GM12872 (cell line): Measurements from ENCODE around the gene OR52I1.

Source experiments
- TF ChIP-seq, protein P1 (sequence below): IDR thresholded peaks from 3 replicates; pipeline ENCODE4 v1.5.1; 2011; ENCODE audit warnings: low read depth, mild to moderate bottlenecking, low read length, moderate library complexity; ENCODE audit not compliant: insufficient read depth

OR52I1 gene

DNA sequence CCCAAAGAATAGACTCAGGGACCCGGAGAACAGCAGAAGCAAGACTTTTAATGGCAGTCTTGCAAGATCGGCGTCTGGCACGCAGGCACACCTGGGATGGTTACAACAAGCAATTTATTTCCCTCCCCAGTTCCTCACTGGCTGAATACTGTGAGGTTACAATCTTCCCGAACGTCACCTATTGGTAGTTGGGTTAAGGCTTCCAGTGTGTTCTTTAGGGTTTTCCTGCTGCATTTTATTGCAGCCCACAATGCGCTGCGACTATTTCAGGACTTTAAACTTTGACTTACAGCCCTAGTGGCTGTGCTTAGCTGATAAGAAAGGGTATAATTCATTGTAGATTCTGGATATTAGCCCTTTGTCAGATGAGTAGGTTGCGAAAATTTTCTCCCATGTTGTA lies 25.7 kb downstream of the OR52I1 start:
- TF ChIP-seq, protein P1, sequence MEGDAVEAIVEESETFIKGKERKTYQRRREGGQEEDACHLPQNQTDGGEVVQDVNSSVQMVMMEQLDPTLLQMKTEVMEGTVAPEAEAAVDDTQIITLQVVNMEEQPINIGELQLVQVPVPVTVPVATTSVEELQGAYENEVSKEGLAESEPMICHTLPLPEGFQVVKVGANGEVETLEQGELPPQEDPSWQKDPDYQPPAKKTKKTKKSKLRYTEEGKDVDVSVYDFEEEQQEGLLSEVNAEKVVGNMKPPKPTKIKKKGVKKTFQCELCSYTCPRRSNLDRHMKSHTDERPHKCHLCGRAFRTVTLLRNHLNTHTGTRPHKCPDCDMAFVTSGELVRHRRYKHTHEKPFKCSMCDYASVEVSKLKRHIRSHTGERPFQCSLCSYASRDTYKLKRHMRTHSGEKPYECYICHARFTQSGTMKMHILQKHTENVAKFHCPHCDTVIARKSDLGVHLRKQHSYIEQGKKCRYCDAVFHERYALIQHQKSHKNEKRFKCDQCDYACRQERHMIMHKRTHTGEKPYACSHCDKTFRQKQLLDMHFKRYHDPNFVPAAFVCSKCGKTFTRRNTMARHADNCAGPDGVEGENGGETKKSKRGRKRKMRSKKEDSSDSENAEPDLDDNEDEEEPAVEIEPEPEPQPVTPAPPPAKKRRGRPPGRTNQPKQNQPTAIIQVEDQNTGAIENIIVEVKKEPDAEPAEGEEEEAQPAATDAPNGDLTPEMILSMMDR, result no peak

DNA sequence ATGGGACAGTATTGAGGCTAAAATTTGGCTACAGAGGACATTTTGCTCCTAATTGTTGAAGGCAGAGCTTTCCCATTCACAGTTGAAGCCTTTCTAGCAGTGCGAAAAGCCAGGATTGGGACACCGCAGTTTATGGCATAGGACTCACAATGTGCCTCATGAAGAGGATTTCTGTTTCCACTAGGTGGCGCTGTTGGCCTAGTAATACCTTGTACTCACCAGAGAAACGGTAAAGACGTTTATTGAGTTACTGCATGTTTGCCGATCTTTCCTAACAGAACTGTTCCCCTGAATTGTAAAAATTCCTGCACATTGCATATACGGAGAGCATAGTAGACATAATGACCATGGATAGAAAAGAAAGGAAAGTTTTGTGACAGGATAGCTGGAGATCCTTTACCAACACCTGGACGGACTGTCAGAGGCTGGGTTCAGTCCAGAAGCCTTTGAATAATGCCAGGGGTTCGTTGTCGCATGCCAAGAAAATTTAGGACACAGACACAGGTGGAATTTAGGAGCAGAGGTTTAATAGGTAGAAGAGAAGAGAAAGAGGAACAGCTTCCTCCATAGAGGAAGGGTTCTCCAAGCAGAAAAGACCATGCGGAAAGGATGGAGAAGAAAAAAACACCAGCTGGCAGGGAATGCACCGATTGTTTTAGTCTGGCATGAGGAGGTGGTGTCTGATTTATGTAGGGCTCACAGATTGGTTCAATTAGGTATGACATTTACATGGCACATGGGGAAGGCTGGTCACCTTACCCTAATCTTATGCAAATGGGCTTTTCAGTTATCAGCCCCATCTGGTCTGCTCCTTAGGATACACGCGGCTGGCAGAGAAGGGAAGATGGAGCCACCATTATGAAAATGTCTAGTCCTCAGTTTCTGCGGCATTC lies 32.6 kb downstream of the OR52I1 start:
- TF ChIP-seq, protein P1, result peak; percentile 72

DNA sequence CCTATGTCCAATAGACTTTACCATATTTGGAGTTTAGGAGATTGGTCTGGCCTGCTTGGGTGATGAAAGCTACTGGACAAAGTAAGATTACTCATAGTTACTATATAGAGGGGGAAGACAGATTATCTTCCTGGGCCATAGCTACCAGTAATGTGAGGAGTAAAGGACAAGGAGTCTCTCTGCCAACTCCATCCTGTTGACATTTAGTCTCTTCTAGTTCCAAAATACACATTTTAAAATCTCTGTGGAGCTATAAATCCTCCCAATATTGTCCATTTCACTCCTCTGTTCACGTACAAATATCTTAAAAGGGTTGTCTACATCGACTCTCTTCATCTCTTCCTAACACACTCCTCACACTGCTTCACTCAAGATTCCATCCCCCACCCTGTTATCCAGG lies 42.3 kb downstream of the OR52I1 start:
- TF ChIP-seq, protein P1, result no peak

DNA sequence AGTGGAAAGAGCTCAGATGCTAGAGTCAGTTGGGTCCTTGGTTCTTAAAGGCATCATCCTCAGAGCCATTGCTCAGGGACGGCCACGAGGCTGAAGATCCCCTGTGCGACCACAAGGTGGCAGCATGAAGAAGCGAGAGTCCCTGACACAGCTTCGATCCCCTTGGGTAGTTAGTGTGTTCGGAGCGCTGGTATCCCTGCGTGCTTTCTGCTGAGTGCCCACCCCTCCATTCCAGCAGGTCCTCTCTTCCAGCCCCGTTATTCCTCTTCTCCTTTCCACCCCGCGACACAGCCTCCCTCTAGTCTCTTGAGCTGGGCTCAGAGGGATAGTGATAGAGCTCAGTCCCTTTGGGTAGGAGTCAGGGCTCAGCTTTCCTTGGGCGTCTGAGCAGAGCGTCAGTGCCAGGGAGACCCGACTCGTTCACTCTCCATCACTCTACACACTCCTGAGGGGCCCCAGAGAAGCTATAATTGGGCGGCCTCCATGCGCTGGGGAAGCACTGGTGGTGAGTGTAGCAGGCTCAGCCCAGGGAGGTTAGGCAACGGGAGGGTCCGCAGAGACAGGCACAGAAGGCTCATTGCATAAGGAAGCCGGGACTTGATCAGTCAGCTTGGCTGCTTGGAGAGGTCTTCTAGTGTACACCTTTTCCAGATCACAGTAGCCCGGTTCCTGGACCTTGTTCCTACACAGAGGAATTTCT lies 43.3 kb downstream of the OR52I1 start, which contains the start of gene OR51D1:
Gene OR51D1 (plus strand): TSS at position 516 of the 700 bp plus-strand sequence. CDS start 2,314 bp downstream, outside the sequence.
- TF ChIP-seq, protein P1, result peak; percentile 98

DNA sequence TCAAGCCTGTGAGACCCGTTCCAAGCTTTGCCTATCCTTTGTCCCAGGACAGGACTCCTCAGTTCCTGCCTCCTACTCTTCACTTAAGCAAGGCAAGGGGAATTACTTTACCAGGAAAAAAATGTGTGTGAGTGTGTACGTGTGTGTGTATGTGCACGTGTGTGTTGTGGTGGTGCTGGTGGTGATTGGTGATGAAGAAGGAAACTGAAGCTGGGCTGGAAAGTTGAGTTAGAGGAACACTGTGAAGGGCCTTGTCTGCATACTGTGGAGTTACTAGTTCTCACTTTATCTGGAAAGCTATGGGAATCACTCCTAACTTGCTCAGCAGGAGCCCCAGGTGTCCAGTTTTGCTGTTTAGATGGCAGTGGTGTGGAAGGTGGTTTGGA lies 43.8 kb downstream of the OR52I1 start:
- TF ChIP-seq, protein P1, result no peak

DNA sequence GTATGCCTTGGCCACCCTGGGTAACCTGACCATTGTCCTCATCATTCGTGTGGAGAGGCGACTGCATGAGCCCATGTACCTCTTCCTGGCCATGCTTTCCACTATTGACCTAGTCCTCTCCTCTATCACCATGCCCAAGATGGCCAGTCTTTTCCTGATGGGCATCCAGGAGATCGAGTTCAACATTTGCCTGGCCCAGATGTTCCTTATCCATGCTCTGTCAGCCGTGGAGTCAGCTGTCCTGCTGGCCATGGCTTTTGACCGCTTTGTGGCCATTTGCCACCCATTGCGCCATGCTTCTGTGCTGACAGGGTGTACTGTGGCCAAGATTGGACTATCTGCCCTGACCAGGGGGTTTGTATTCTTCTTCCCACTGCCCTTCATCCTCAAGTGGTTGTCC lies 46.1 kb downstream of the OR52I1 start:
- TF ChIP-seq, protein P1, result no peak

DNA sequence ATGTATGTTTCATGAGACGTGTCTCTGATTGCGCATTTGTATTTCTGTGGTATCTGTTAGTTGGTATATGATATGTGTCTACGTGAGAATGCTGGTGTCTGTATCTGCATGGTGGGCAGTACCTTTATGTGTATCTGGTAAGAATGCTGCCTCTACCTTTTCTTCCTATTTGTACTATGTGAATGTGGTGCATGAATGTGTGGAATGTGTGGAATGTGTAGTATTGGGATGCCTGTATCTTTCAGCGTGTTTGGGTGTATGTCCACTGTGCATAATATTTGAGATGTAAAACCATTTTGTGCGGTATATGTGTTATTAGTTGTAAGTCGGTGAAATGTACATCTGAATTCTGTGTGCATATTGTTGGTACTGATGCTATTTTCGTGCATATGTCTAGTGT lies 47.7 kb downstream of the OR52I1 start:
- TF ChIP-seq, protein P1, result no peak
